Activated CD4-positive, alpha-beta T cell treated with anti-CD3 and anti-CD28 coated beads for 48 hours (primary cell): Measurements from ENCODE around the gene SSBP2.
"Not testable (repeated sequence)": the region's sequence is repeated elsewhere in the genome, so short reads cannot be mapped to it uniquely, and the experiment has no call there.

Source experiments
- DNase-seq: peaks from one replicate; pipeline ENCODE4 v3.0.0-alpha.2; 2020

Gene SSBP2

GRCh38 chr5:81726297-81726696 lies 24.6 kb downstream of the SSBP2 start:
- DNase-seq: no peak

GRCh38 chr5:81724571-81724970 lies 26.3 kb downstream of the SSBP2 start:
- DNase-seq: no peak

- DNase-seq: no peak
Observed at GRCh38 chr5:81724108-81724507, 26.8 kb downstream of the SSBP2 start.

- no peak for DNase-seq
Observed at GRCh38 chr5:81721049-81721448, 29.8 kb downstream of the SSBP2 start.

GRCh38 chr5:81719743-81720345 lies 31.1 kb downstream of the SSBP2 start:
- no peak for DNase-seq

GRCh38 chr5:81718300-81718699 lies 32.6 kb downstream of the SSBP2 start:
- DNase-seq: no peak

- no peak for DNase-seq
Observed at GRCh38 chr5:81717860-81718259, 33.0 kb downstream of the SSBP2 start.

GRCh38 chr5:81717226-81717625 lies 33.7 kb downstream of the SSBP2 start:
- no peak for DNase-seq

GRCh38 chr5:81714076-81714475 lies 36.8 kb downstream of the SSBP2 start:
- DNase-seq: not testable (repeated sequence)

GRCh38 chr5:81708889-81709288 lies 42.0 kb downstream of the SSBP2 start:
- DNase-seq: no peak

- DNase-seq: no peak
Observed at GRCh38 chr5:81703840-81704239, 47.1 kb downstream of the SSBP2 start.

GRCh38 chr5:81700166-81700565 lies 50.7 kb downstream of the SSBP2 start:
- DNase-seq: no peak

GRCh38 chr5:81698813-81699212 lies 52.1 kb downstream of the SSBP2 start:
- no peak for DNase-seq

- no peak for DNase-seq
Observed at GRCh38 chr5:81696418-81697397, 54.2 kb downstream of the SSBP2 start.

- DNase-seq: no peak
Observed at GRCh38 chr5:81694726-81695125, 56.2 kb downstream of the SSBP2 start.

GRCh38 chr5:81688215-81688614 lies 62.7 kb downstream of the SSBP2 start:
- no peak for DNase-seq

GRCh38 chr5:81687292-81687691 lies 63.6 kb downstream of the SSBP2 start:
- DNase-seq: no peak

GRCh38 chr5:81685471-81685870 lies 65.4 kb downstream of the SSBP2 start:
- DNase-seq: no peak

- no peak for DNase-seq
Observed at GRCh38 chr5:81679885-81680284, 71.0 kb downstream of the SSBP2 start.

- no peak for DNase-seq
Observed at GRCh38 chr5:81675420-81675819, 75.5 kb downstream of the SSBP2 start.

GRCh38 chr5:81665795-81666194 lies 85.1 kb downstream of the SSBP2 start:
- no peak for DNase-seq

GRCh38 chr5:81660624-81661023 lies 90.3 kb downstream of the SSBP2 start:
- not testable (repeated sequence) for DNase-seq

- DNase-seq: no peak
Observed at GRCh38 chr5:81657386-81657785, 93.5 kb downstream of the SSBP2 start.

GRCh38 chr5:81656783-81657182 lies 94.1 kb downstream of the SSBP2 start:
- DNase-seq: no peak
